Measurements from ENCODE around the gene NPAS3.

Gene NPAS3

GRCh38 chr14:33812601-33813000, 873.9 kb downstream of the NPAS3 start:
- TF ChIP-seq CTCF (conservative IDR thresholded peaks at IDR 0.05) = no peak

GRCh38 chr14:33814010-33814409, 875.3 kb downstream of the NPAS3 start:
- no peak for TF ChIP-seq CTCF (conservative IDR thresholded peaks at IDR 0.05)
- H3K27ac ChIP-seq = no peak overlapping the region

More at GRCh38 chr14:33812601-33813000, 873.9 kb downstream of the NPAS3 start:
- no peak overlapping the region for H3K27ac ChIP-seq

- no peak overlapping the region for H3K27ac ChIP-seq
- TF ChIP-seq CTCF (conservative IDR thresholded peaks at IDR 0.05) = no peak
Observed at GRCh38 chr14:33833706-33834465, 895.2 kb downstream of the NPAS3 start.

GRCh38 chr14:33834466-33835260, 896.0 kb downstream of the NPAS3 start:
- H3K27ac ChIP-seq = no peak overlapping the region
- TF ChIP-seq CTCF (conservative IDR thresholded peaks at IDR 0.05) = no peak

GRCh38 chr14:33835261-33835655, 896.6 kb downstream of the NPAS3 start:
- TF ChIP-seq CTCF (conservative IDR thresholded peaks at IDR 0.05) = no peak
- H3K27ac ChIP-seq = no peak overlapping the region

GRCh38 chr14:33835677-33836076, 897.0 kb downstream of the NPAS3 start:
- TF ChIP-seq CTCF (conservative IDR thresholded peaks at IDR 0.05) = no peak
- no peak overlapping the region for H3K27ac ChIP-seq

GRCh38 chr14:33836203-33836899, 897.7 kb downstream of the NPAS3 start:
- TF ChIP-seq CTCF (conservative IDR thresholded peaks at IDR 0.05) = no peak
- no peak overlapping the region for H3K27ac ChIP-seq

Data from VCaP (cell line).